ENCODE measurements around the gene TMEM61.

- TF ChIP-seq CTCF (IDR thresholded peaks at IDR 0.05; ENCODE audit: low read depth, low read length) (no peak), EZH2phosphoT487 (IDR thresholded peaks at IDR 0.05; ENCODE audit: low read depth) (no peak)
These were observed 11.5 kb downstream of the TMEM61 start for GRCh38 chr1:54991939-54992338.

Data from OCI-LY3 (cell line).